GM23338 (cell line): Measurements from ENCODE around the gene SLC43A3. TPM values are rescaled to one million over a fixed set of nuclear protein-coding genes. Genes with fewer than 3 reads are reported as not detected.

Experiments used
- ATAC-seq: fragments of 200-7000 bp; cut with Tn5 transposase; 3 replicates; pipeline ENCODE4 v1.9.1; 2020
- DNase-seq: peaks from one replicate; pipeline ENCODE4 v3.0.0-alpha.2; 2015; ENCODE audit warnings: low spot score
- H2AFZ ChIP-seq: fragments of 200-600 bp; sonication (generic); 2 replicates; pipeline ENCODE4 v1.8.0; 2016; ENCODE audit warnings: antibody characterized with exemption, mild to moderate bottlenecking, moderate library complexity
- H3F3A ChIP-seq: fragments of 200-600 bp; sonication (generic); replicated peaks from 2 replicates; pipeline ENCODE4 v1.8.0; 2017; ENCODE audit warnings: antibody characterized with exemption, mixed run types, low read depth
- H3K27ac ChIP-seq: fragments of 200-600 bp; sonication (generic); 2 replicates; pipeline ENCODE4 v1.6.1; 2016; ENCODE audit warnings: low read depth
- H3K27me3 ChIP-seq: fragments of 200-600 bp; sonication (generic); 2 replicates; pipeline ENCODE4 v1.8.0; 2016; ENCODE audit warnings: mild to moderate bottlenecking, mixed run types, moderate library complexity; ENCODE audit not compliant: insufficient read depth
- H3K36me3 ChIP-seq: fragments of 200-600 bp; sonication (generic); 2 replicates; pipeline ENCODE4 v1.8.0; 2016; ENCODE audit warnings: mild to moderate bottlenecking; ENCODE audit not compliant: insufficient read depth
- H3K4me1 ChIP-seq: fragments of 200-600 bp; sonication (generic); 2 replicates; pipeline ENCODE4 v1.8.0; 2016; ENCODE audit warnings: mild to moderate bottlenecking, moderate library complexity; ENCODE audit not compliant: insufficient read depth
- H3K4me2 ChIP-seq: fragments of 200-600 bp; sonication (generic); 2 replicates; pipeline ENCODE4 v1.7.1; 2017; ENCODE audit warnings: mixed run types
- H3K4me3 ChIP-seq: fragments of 200-600 bp; sonication (generic); 2 replicates; pipeline ENCODE4 v1.6.1; 2016; ENCODE audit warnings: mixed run types
- H3K79me2 ChIP-seq: fragments of 200-600 bp; sonication (generic); replicated peaks from 2 replicates; pipeline ENCODE4 v1.8.0; 2017; ENCODE audit warnings: mild to moderate bottlenecking; ENCODE audit not compliant: insufficient read depth
- H3K9me2 ChIP-seq: fragments of 200-600 bp; sonication (generic); 2 replicates; pipeline ENCODE4 v1.8.0; 2017; ENCODE audit not compliant: insufficient read depth
- H4K20me1 ChIP-seq: fragments of 200-600 bp; sonication (generic); replicated peaks from 2 replicates; pipeline ENCODE4 v1.8.0; 2017; ENCODE audit warnings: mild to moderate bottlenecking; ENCODE audit not compliant: insufficient read depth
- H3K27ac Mint-ChIP-seq: 2 replicates; pipeline ENCODE4 v1.8.0; 2020; ENCODE audit warnings: inconsistent platforms, mild to moderate bottlenecking, moderate library complexity, mixed read lengths
- H3K27me3 Mint-ChIP-seq: 3 replicates; pipeline ENCODE4 v1.8.0; 2022; ENCODE audit warnings: low read depth, mild to moderate bottlenecking, moderate library complexity, mixed read lengths, inconsistent platforms; ENCODE audit not compliant: insufficient read depth, poor library complexity
- H3K36me3 Mint-ChIP-seq: 3 replicates; pipeline ENCODE4 v1.8.0; 2021; ENCODE audit warnings: low read depth, mild to moderate bottlenecking, inconsistent platforms, moderate library complexity, mixed read lengths
- H3K4me1 Mint-ChIP-seq: 3 replicates; pipeline ENCODE4 v1.8.0; 2020; ENCODE audit warnings: mild to moderate bottlenecking, inconsistent platforms, mixed read lengths
- H3K4me3 Mint-ChIP-seq: 3 replicates; pipeline ENCODE4 v1.8.0; 2021; ENCODE audit warnings: moderate library complexity, mild to moderate bottlenecking, inconsistent platforms, mixed read lengths
- H3K9me3 Mint-ChIP-seq: 3 replicates; pipeline ENCODE4 v1.8.0; 2020; ENCODE audit warnings: moderate library complexity, mild to moderate bottlenecking, inconsistent platforms, mixed read lengths
- CREB1 ChIP-seq: fragments of 250-450 bp; sonication (Bioruptor Pico); IDR thresholded peaks from 2 replicates; pipeline ENCODE4 v1.5.0; 2020; ENCODE audit warnings: low read depth, mild to moderate bottlenecking, moderate library complexity
- EZH2 ChIP-seq: fragments of 200-600 bp; sonication (generic); IDR thresholded peaks from one replicate; pipeline ENCODE4 v1.8.0; 2017; ENCODE audit warnings: antibody characterized with exemption, mild to moderate bottlenecking, low read depth; ENCODE audit not compliant: unreplicated experiment
- EZH2phosphoT487 ChIP-seq: fragments of 200-600 bp; sonication (generic); IDR thresholded peaks from one replicate; pipeline ENCODE4 v1.8.1; 2018; ENCODE audit warnings: antibody characterized with exemption; ENCODE audit not compliant: unreplicated experiment
- JUNB ChIP-seq: IDR thresholded peaks from one replicate; pipeline ENCODE4 v1.6.1; 2016; ENCODE audit warnings: antibody characterized with exemption; ENCODE audit not compliant: unreplicated experiment
- NANOG ChIP-seq: IDR thresholded peaks from 2 replicates; pipeline ENCODE4 v1.6.1; 2016; ENCODE audit warnings: antibody characterized with exemption, borderline replicate concordance
- POLR2AphosphoS5 ChIP-seq: IDR thresholded peaks from 2 replicates; pipeline ENCODE4 v1.6.1; 2016; ENCODE audit warnings: antibody characterized with exemption, low read depth
- STAT1 ChIP-seq: IDR thresholded peaks from one replicate; pipeline ENCODE4 v1.6.1; 2016; ENCODE audit warnings: antibody characterized with exemption; ENCODE audit not compliant: unreplicated experiment
- ZNF114 ChIP-seq: fragments of 250-450 bp; sonication (Bioruptor Pico); IDR thresholded peaks from 2 replicates; pipeline ENCODE4 v1.5.0; 2020; ENCODE audit warnings: mild to moderate bottlenecking, moderate library complexity
- ZNF331 ChIP-seq: fragments of 250-450 bp; sonication (Bioruptor Pico); IDR thresholded peaks from 2 replicates; pipeline ENCODE4 v1.5.0; 2020; ENCODE audit warnings: low read depth, mild to moderate bottlenecking, moderate library complexity
- polyA plus RNA-seq: library from polyadenylated mRNA; unstranded; fragments of >200 nt; fragmentation: Nextera tagmentation; extraction: Ambion mirVana; gene quantifications from 2 replicates; pipeline ENCODE4 v1.2.1, GENCODE V29; 2016
- total RNA-seq: library from RNA; depleted of rRNA; stranded (reverse); fragments of >200 nt; shearing (Covaris generic); gene quantifications from 2 replicates; pipeline ENCODE4 v1.2.3, GENCODE V29; 2014
- TF ChIP-seq, protein P1 (sequence below), 2 experiments: fragments of 200-600 bp in 1 of 2; sonication (generic) in 1 of 2; conservative IDR thresholded peaks; 2 replicates each; pipeline versions ENCODE4 v1.5.1 to v1.6.1; 2016 to 2017; ENCODE audit warnings: antibody characterized with exemption in 2 of 2, low read depth in 2 of 2, mild to moderate bottlenecking in 2 of 2, moderate library complexity in 1 of 2
- TF ChIP-seq, protein P2 (sequence below): fragments of 250-450 bp; sonication (Bioruptor Pico); IDR thresholded peaks from 2 replicates; pipeline ENCODE4 v1.5.0; 2020; ENCODE audit warnings: mild to moderate bottlenecking, moderate library complexity
- TF ChIP-seq, protein P3 (sequence below): IDR thresholded peaks from 2 replicates; pipeline ENCODE4 v1.6.1; 2016; ENCODE audit warnings: antibody characterized with exemption
- TF ChIP-seq, protein P4 (sequence below): IDR thresholded peaks from one replicate; pipeline ENCODE4 v1.6.1; 2018; ENCODE audit warnings: antibody characterized with exemption; ENCODE audit not compliant: unreplicated experiment

SLC43A3 gene
- total and polyA plus RNA-seq, 2 experiments from 2014 or later, result 14.3 to 24.8 TPM

DNA sequence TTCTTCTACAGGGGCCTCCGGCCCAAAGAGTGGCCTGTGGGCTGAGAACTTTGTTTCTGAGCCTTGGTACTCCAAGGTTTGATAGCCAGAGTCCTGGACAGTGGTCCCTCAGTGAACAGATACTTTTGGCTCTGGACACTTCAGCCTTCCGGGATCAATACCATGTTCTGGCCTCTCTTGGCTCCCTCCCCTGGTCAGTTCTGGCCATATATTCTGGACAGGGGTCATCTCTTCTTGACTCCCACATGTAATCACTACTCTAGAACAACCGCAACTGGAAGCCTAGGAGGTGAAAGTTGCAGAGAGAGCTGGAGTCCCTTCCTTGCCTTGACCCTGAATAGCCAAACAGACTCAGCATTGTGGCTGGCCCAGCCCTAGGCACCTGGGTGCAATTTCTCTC, 35.7 kb upstream of the SLC43A3 start:
- peaks cover 51% of the 10 kb centered on the region for H3K4me1 Mint-ChIP-seq
- H3K27me3 Mint-ChIP-seq, result peaks cover 49% of the 10 kb centered on the region
- Histone ChIP-seq H3K27me3 (peaks cover 35% of the 10 kb centered on the region), H3K4me2 (peak overlapping the region; percentile 100), H3K9me2 (no peaks in the 10 kb centered on the region), H3K27ac (no peak overlapping the region), H3K4me3 (peak overlapping the region; percentile 93; the same call in 1 of the 2 replicates), H3K79me2 (peaks cover 17% of the 10 kb centered on the region), H4K20me1 (no peaks in the 10 kb centered on the region; the same call in 1 of the 2 replicates), H3K36me3 (no peaks in the 10 kb centered on the region; the same call in 1 of the 2 replicates), H3K4me1 (peaks cover 42% of the 10 kb centered on the region), H3F3A (0 out of 2 replicates have a peak, but pooled peaks cover 10% of the 10 kb centered on the region), H2AFZ (no peak overlapping the region)
- no peak for TF ChIP-seq CREB1 (CRISPR knock-in tag)
- TF ChIP-seq, protein P1, sequence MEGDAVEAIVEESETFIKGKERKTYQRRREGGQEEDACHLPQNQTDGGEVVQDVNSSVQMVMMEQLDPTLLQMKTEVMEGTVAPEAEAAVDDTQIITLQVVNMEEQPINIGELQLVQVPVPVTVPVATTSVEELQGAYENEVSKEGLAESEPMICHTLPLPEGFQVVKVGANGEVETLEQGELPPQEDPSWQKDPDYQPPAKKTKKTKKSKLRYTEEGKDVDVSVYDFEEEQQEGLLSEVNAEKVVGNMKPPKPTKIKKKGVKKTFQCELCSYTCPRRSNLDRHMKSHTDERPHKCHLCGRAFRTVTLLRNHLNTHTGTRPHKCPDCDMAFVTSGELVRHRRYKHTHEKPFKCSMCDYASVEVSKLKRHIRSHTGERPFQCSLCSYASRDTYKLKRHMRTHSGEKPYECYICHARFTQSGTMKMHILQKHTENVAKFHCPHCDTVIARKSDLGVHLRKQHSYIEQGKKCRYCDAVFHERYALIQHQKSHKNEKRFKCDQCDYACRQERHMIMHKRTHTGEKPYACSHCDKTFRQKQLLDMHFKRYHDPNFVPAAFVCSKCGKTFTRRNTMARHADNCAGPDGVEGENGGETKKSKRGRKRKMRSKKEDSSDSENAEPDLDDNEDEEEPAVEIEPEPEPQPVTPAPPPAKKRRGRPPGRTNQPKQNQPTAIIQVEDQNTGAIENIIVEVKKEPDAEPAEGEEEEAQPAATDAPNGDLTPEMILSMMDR (conservative IDR thresholded peaks at IDR 0.05; ENCODE audit: low read depth in 2 of 2), result no peak
- no peak for TF ChIP-seq EZH2
- no peak for TF ChIP-seq NANOG
- TF ChIP-seq ZNF114 (CRISPR knock-in tag), result no peak
- TF ChIP-seq EZH2phosphoT487, result no peak
- TF ChIP-seq JUNB, result no peak
- TF ChIP-seq, protein P2, sequence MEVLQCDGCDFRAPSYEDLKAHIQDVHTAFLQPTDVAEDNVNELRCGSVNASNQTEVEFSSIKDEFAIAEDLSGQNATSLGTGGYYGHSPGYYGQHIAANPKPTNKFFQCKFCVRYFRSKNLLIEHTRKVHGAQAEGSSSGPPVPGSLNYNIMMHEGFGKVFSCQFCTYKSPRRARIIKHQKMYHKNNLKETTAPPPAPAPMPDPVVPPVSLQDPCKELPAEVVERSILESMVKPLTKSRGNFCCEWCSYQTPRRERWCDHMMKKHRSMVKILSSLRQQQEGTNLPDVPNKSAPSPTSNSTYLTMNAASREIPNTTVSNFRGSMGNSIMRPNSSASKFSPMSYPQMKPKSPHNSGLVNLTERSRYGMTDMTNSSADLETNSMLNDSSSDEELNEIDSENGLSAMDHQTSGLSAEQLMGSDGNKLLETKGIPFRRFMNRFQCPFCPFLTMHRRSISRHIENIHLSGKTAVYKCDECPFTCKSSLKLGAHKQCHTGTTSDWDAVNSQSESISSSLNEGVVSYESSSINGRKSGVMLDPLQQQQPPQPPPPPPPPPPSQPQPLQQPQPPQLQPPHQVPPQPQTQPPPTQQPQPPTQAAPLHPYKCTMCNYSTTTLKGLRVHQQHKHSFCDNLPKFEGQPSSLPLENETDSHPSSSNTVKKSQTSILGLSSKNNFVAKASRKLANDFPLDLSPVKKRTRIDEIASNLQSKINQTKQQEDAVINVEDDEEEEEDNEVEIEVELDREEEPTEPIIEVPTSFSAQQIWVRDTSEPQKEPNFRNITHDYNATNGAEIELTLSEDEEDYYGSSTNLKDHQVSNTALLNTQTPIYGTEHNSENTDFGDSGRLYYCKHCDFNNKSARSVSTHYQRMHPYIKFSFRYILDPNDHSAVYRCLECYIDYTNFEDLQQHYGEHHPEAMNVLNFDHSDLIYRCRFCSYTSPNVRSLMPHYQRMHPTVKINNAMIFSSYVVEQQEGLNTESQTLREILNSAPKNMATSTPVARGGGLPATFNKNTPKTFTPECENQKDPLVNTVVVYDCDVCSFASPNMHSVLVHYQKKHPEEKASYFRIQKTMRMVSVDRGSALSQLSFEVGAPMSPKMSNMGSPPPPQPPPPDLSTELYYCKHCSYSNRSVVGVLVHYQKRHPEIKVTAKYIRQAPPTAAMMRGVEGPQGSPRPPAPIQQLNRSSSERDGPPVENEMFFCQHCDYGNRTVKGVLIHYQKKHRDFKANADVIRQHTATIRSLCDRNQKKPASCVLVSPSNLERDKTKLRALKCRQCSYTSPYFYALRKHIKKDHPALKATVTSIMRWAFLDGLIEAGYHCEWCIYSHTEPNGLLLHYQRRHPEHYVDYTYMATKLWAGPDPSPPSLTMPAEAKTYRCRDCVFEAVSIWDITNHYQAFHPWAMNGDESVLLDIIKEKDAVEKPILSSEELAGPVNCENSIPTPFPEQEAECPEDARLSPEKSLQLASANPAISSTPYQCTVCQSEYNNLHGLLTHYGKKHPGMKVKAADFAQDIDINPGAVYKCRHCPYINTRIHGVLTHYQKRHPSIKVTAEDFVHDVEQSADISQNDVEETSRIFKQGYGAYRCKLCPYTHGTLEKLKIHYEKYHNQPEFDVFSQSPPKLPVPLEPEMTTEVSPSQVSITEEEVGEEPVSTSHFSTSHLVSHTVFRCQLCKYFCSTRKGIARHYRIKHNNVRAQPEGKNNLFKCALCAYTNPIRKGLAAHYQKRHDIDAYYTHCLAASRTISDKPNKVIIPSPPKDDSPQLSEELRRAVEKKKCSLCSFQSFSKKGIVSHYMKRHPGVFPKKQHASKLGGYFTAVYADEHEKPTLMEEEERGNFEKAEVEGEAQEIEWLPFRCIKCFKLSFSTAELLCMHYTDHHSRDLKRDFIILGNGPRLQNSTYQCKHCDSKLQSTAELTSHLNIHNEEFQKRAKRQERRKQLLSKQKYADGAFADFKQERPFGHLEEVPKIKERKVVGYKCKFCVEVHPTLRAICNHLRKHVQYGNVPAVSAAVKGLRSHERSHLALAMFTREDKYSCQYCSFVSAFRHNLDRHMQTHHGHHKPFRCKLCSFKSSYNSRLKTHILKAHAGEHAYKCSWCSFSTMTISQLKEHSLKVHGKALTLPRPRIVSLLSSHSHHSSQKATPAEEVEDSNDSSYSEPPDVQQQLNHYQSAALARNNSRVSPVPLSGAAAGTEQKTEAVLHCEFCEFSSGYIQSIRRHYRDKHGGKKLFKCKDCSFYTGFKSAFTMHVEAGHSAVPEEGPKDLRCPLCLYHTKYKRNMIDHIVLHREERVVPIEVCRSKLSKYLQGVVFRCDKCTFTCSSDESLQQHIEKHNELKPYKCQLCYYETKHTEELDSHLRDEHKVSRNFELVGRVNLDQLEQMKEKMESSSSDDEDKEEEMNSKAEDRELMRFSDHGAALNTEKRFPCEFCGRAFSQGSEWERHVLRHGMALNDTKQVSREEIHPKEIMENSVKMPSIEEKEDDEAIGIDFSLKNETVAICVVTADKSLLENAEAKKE (CRISPR knock-in tag), result no peak
- TF ChIP-seq POLR2AphosphoS5, result no peak
- TF ChIP-seq, protein P3, sequence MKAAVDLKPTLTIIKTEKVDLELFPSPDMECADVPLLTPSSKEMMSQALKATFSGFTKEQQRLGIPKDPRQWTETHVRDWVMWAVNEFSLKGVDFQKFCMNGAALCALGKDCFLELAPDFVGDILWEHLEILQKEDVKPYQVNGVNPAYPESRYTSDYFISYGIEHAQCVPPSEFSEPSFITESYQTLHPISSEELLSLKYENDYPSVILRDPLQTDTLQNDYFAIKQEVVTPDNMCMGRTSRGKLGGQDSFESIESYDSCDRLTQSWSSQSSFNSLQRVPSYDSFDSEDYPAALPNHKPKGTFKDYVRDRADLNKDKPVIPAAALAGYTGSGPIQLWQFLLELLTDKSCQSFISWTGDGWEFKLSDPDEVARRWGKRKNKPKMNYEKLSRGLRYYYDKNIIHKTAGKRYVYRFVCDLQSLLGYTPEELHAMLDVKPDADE, result no peak
- TF ChIP-seq STAT1, result no peak
- TF ChIP-seq, protein P4, sequence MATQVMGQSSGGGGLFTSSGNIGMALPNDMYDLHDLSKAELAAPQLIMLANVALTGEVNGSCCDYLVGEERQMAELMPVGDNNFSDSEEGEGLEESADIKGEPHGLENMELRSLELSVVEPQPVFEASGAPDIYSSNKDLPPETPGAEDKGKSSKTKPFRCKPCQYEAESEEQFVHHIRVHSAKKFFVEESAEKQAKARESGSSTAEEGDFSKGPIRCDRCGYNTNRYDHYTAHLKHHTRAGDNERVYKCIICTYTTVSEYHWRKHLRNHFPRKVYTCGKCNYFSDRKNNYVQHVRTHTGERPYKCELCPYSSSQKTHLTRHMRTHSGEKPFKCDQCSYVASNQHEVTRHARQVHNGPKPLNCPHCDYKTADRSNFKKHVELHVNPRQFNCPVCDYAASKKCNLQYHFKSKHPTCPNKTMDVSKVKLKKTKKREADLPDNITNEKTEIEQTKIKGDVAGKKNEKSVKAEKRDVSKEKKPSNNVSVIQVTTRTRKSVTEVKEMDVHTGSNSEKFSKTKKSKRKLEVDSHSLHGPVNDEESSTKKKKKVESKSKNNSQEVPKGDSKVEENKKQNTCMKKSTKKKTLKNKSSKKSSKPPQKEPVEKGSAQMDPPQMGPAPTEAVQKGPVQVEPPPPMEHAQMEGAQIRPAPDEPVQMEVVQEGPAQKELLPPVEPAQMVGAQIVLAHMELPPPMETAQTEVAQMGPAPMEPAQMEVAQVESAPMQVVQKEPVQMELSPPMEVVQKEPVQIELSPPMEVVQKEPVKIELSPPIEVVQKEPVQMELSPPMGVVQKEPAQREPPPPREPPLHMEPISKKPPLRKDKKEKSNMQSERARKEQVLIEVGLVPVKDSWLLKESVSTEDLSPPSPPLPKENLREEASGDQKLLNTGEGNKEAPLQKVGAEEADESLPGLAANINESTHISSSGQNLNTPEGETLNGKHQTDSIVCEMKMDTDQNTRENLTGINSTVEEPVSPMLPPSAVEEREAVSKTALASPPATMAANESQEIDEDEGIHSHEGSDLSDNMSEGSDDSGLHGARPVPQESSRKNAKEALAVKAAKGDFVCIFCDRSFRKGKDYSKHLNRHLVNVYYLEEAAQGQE, result no peak
- TF ChIP-seq ZNF331, result no peak
- ATAC-seq (no peak), DNase-seq (no peak)
- peaks cover 12% of the 10 kb centered on the region; the same call in 2 of the 3 replicates for H3K36me3 Mint-ChIP-seq
- H3K4me3 Mint-ChIP-seq, result peak overlapping the region; percentile 85
- H3K9me3 Mint-ChIP-seq, result no peaks in the 10 kb centered on the region; the same call in 1 of the 3 replicates
- H3K27ac Mint-ChIP-seq, result no peak overlapping the region
